ENCODE measurements around the gene PRKAR2B.

- no peak for TF ChIP-seq CTCF (IDR thresholded peaks at IDR 0.05)
- no peak for TF ChIP-seq POLR2A (IDR thresholded peaks at IDR 0.05)
- no peak for TF ChIP-seq POLR2AphosphoS5 (IDR thresholded peaks at IDR 0.05)
Observed at GRCh38 chr7:107119376-107120105, 75.0 kb downstream of the PRKAR2B start.

Data from transverse colon (tissue), 4 donors.